Measurements from ENCODE around the gene ZNF740. TPM values are rescaled to one million over a fixed set of nuclear protein-coding genes. Genes with fewer than 3 reads are reported as not detected.
A peak's percentile ranks its signal among the peaks of the same experiment; 100 is the strongest.

The ZNF740 gene
- total and polyA plus RNA-seq, 2 of the 8 experiments (the other 6 are each of a cell fraction or from before 2014, with no cell fraction given) = 8.2 to 40.0 TPM

DNA sequence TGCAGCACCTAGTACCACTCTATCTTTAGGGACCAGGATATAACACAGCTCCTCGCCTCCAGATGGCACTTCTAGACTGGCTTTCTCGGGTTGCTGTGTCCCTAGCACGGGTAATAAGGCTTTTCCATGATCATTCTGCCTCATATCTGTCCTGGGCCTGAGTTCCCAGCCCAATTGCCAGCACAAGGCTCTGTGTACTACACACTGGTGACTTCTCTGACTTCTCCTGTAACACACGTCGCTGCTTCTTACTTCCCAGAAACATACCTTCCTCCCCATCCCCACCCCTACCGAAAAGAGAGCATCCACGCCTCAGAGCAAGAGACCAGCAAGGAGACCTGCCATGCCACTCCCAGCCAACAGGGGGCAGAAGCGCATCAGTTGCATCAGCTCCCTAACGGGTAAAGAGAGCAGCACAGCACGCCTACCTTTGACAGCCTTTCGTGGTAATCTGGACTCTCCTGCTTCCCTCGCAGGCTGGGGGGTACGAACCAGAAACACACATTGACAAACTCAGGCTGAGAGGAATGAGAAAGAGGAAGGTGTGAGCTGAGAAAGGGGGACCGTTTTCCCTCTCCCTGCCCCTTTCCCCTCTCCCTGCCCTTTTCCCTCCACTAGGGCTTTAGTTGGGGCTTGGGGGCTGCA, 21.2 kb upstream of the ZNF740 start (continued):
- TF ChIP-seq, protein P1, sequence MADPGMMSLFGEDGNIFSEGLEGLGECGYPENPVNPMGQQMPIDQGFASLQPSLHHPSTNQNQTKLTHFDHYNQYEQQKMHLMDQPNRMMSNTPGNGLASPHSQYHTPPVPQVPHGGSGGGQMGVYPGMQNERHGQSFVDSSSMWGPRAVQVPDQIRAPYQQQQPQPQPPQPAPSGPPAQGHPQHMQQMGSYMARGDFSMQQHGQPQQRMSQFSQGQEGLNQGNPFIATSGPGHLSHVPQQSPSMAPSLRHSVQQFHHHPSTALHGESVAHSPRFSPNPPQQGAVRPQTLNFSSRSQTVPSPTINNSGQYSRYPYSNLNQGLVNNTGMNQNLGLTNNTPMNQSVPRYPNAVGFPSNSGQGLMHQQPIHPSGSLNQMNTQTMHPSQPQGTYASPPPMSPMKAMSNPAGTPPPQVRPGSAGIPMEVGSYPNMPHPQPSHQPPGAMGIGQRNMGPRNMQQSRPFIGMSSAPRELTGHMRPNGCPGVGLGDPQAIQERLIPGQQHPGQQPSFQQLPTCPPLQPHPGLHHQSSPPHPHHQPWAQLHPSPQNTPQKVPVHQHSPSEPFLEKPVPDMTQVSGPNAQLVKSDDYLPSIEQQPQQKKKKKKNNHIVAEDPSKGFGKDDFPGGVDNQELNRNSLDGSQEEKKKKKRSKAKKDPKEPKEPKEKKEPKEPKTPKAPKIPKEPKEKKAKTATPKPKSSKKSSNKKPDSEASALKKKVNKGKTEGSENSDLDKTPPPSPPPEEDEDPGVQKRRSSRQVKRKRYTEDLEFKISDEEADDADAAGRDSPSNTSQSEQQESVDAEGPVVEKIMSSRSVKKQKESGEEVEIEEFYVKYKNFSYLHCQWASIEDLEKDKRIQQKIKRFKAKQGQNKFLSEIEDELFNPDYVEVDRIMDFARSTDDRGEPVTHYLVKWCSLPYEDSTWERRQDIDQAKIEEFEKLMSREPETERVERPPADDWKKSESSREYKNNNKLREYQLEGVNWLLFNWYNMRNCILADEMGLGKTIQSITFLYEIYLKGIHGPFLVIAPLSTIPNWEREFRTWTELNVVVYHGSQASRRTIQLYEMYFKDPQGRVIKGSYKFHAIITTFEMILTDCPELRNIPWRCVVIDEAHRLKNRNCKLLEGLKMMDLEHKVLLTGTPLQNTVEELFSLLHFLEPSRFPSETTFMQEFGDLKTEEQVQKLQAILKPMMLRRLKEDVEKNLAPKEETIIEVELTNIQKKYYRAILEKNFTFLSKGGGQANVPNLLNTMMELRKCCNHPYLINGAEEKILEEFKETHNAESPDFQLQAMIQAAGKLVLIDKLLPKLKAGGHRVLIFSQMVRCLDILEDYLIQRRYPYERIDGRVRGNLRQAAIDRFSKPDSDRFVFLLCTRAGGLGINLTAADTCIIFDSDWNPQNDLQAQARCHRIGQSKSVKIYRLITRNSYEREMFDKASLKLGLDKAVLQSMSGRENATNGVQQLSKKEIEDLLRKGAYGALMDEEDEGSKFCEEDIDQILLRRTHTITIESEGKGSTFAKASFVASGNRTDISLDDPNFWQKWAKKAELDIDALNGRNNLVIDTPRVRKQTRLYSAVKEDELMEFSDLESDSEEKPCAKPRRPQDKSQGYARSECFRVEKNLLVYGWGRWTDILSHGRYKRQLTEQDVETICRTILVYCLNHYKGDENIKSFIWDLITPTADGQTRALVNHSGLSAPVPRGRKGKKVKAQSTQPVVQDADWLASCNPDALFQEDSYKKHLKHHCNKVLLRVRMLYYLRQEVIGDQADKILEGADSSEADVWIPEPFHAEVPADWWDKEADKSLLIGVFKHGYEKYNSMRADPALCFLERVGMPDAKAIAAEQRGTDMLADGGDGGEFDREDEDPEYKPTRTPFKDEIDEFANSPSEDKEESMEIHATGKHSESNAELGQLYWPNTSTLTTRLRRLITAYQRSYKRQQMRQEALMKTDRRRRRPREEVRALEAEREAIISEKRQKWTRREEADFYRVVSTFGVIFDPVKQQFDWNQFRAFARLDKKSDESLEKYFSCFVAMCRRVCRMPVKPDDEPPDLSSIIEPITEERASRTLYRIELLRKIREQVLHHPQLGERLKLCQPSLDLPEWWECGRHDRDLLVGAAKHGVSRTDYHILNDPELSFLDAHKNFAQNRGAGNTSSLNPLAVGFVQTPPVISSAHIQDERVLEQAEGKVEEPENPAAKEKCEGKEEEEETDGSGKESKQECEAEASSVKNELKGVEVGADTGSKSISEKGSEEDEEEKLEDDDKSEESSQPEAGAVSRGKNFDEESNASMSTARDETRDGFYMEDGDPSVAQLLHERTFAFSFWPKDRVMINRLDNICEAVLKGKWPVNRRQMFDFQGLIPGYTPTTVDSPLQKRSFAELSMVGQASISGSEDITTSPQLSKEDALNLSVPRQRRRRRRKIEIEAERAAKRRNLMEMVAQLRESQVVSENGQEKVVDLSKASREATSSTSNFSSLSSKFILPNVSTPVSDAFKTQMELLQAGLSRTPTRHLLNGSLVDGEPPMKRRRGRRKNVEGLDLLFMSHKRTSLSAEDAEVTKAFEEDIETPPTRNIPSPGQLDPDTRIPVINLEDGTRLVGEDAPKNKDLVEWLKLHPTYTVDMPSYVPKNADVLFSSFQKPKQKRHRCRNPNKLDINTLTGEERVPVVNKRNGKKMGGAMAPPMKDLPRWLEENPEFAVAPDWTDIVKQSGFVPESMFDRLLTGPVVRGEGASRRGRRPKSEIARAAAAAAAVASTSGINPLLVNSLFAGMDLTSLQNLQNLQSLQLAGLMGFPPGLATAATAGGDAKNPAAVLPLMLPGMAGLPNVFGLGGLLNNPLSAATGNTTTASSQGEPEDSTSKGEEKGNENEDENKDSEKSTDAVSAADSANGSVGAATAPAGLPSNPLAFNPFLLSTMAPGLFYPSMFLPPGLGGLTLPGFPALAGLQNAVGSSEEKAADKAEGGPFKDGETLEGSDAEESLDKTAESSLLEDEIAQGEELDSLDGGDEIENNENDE (IDR thresholded peaks at IDR 0.05; ENCODE audit: insufficient replicate concordance, low read length) = no peak
- TF ChIP-seq SP4 (IDR thresholded peaks at IDR 0.05; ENCODE audit: low read length) (no peak; the same call in 1 of the 2 replicates), CEBPB (IDR thresholded peaks at IDR 0.05; ENCODE audit: low read depth, low read length) (peak; percentile 89), TBP (IDR thresholded peaks at IDR 0.05; ENCODE audit: low read depth, low read length) (peak; percentile 48; the same call in 1 of the 2 replicates), CHD1 (IDR thresholded peaks at IDR 0.05; ENCODE audit: low read depth, low read length) (no peak), ZNF274 (IDR thresholded peaks at IDR 0.05; ENCODE audit: borderline replicate concordance, extremely low read depth, low read length) (no peak)
